Measurements from ENCODE around the gene POC1B. TPM values are rescaled to one million over a fixed set of nuclear protein-coding genes. Genes with fewer than 3 reads are reported as not detected.

The POC1B gene
- total and polyA plus RNA-seq, 10 donors = 10.5 to 47.3 (median 30.4) TPM

DNA sequence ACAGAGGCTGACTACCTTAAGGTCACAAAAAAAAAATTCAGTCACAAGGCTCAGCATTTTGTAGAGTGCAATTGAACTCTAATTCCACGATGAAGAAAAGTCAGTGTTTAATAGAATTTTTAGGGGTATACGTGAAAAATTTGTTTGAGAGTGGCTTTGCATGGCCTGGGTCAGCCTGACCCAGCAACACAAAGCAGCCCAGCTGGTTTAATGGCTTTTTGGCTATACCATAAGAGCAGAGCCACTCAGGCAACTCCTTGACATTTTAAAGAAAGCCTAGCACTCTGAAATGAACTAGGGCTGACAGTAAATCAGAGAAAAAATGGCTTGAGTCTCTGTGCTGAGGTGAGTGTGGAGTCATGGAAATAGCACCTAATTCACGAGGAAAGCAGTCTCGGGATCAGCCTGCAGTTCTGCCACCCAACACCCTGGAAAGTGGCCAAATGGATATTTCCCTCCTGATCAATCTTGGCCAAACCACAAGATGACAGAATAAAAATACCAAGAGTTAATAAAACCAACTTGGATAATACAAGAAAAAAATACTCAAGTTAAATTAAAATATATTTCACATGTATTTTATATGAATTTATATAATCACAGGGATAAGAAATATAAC, 60.8 kb downstream of the POC1B start:
- Histone ChIP-seq H3K9me3 (no peaks in the 10 kb centered on the region), H3K36me3 (peaks cover 0 to 29% (median 0%) of the 10 kb centered on the region in 6 donors), H3K27ac (no peak overlapping the region), H3K4me1 (peaks cover 23 to 63% (median 38%) of the 10 kb centered on the region in 6 donors), H3K27me3 (replicated peaks in 1 of 7) (no peaks in the 10 kb centered on the region), H3K4me3 (no peak overlapping the region)
- no peak for DNase-seq
- 58 to 93% (median 76%) methylated on average over 4 of the region's 4 CpGs for WGBS, 5 donors
- intact Hi-C loops (cut with DNase I; ENCODE audit: low total_unique reads) = loop anchor here (10.0 kb wide), 1 partner anchor 450 kb away; no protein-coding TSS in a partner anchor
- TF ChIP-seq POLR2AphosphoS5 (IDR thresholded peaks at IDR 0.05) (no peak), POLR2A (IDR thresholded peaks at IDR 0.05) (no peak)
- TF ChIP-seq, protein P1, sequence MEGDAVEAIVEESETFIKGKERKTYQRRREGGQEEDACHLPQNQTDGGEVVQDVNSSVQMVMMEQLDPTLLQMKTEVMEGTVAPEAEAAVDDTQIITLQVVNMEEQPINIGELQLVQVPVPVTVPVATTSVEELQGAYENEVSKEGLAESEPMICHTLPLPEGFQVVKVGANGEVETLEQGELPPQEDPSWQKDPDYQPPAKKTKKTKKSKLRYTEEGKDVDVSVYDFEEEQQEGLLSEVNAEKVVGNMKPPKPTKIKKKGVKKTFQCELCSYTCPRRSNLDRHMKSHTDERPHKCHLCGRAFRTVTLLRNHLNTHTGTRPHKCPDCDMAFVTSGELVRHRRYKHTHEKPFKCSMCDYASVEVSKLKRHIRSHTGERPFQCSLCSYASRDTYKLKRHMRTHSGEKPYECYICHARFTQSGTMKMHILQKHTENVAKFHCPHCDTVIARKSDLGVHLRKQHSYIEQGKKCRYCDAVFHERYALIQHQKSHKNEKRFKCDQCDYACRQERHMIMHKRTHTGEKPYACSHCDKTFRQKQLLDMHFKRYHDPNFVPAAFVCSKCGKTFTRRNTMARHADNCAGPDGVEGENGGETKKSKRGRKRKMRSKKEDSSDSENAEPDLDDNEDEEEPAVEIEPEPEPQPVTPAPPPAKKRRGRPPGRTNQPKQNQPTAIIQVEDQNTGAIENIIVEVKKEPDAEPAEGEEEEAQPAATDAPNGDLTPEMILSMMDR (IDR thresholded peaks at IDR 0.05 in 8 of 11, conservative IDR thresholded peaks at IDR 0.05 in 3 of 11) = no peak

DNA sequence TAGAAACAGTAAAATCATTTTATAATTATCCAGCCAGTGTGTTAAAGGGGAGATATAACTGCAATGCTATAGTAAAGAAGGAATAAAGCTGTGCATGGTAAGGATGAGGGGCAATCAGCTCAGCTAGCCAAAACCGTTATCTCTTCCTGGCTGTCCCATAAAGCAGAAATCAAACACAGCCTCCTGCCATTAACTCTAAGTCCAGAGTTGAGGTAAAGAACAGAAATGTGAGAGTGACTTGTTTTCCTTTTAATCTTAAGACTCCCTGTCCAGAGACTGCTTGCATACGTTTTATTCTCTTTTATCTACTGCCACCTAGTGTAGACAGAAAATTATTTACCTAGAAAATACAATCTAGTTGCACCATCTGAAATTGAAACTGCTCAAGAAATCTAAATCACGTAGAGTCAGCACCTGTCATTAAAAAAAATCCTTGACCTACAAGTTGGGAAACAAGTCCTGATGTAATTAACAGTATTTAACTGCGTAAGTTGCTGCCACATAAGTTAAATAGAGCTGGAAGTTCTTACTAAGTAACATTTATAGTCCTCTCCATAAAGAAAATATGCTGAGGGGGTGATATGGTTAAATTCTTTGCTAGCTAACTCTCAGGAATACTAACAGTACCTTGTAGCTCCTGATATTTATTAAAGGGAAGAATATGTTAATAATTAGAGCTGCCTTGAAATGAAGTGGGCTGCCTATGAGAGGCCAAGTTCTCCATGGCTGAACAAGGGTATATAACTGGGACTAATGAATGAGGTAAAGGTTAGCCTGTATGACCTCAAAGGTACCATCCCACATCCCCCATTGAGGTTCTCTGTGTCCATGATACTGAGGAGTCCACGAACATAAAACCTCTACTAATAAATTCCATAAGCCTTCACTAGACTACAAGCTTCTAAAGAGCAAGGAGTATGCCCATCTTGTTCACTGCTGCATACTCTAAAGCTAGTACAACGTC, 63.9 kb downstream of the POC1B start:
- H3K4me3 ChIP-seq = peak overlapping the region in 3 of 8 donors; percentile 0 to 36 (median 22)
- H3K27me3 ChIP-seq (replicated peaks in 1 of 7) = no peaks in the 10 kb centered on the region
- DNase-seq = no peak
- TF ChIP-seq, protein P1 (IDR thresholded peaks at IDR 0.05 in 8 of 11, conservative IDR thresholded peaks at IDR 0.05 in 3 of 11) = peak; percentile 16 to 88 (median 62)
- TF ChIP-seq POLR2AphosphoS5 (IDR thresholded peaks at IDR 0.05) (no peak), POLR2A (IDR thresholded peaks at IDR 0.05) (no peak)
- H3K27ac ChIP-seq = peak overlapping the region in 7 of 8 donors; percentile 64 to 76 (median 72)
- peaks cover under 1 to 38% (median 14%) of the 10 kb centered on the region in 6 donors for H3K4me1 ChIP-seq
- H3K36me3 ChIP-seq = peaks cover 0 to 33% (median 0%) of the 10 kb centered on the region in 6 donors
- intact Hi-C loops (cut with DNase I; ENCODE audit: low total_unique reads) = loop anchor here (2.0 to 10.0 kb wide), 2 partner anchors 413 to 447 kb away; no protein-coding TSS in a partner anchor
- WGBS, 5 donors = 20 to 28% (median 23%) methylated on average over 6 of the region's 6 CpGs
- H3K9me3 ChIP-seq = no peaks in the 10 kb centered on the region

DNA sequence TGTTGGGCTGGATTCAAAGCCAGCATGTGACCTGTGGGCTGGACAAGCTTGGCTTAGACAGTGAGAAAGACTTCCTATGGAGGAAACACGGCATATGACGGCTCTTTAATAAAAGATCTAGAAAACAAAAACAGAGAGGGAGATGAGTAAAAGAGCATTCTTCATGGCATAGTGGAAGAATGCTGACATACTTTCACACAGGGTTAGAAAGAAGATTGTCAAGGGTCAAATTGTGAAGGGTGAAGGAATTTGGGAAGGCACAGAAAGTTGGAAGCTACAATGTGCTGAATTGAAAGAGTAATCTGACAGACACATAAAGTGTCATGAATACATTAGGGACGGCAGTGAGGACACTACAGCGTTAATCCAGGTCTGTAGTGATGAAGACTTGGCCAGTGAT, 64.7 kb downstream of the POC1B start:
- Histone ChIP-seq H3K27ac (peak overlapping the region in 7 of 8 donors; percentile 64 to 76 (median 72)), H3K4me3 (peak overlapping the region in 3 of 8 donors; percentile 0 to 36 (median 22)), H3K36me3 (peaks cover 0 to 27% (median 0%) of the 10 kb centered on the region in 6 donors), H3K9me3 (no peaks in the 10 kb centered on the region), H3K4me1 (peaks cover 0 to 31% (median 14%) of the 10 kb centered on the region in 6 donors), H3K27me3 (replicated peaks in 1 of 7) (no peaks in the 10 kb centered on the region)
- 46 to 77% (median 60%) methylated on average over 4 of the region's 4 CpGs for WGBS, 5 donors
- no peak for DNase-seq
- intact Hi-C loops (cut with DNase I; ENCODE audit: low total_unique reads) = loop anchor here (2.0 to 10.0 kb wide), 2 partner anchors 412 to 446 kb away; no protein-coding TSS in a partner anchor
- TF ChIP-seq, protein P1 (IDR thresholded peaks at IDR 0.05 in 8 of 11, conservative IDR thresholded peaks at IDR 0.05 in 3 of 11) = no peak
- TF ChIP-seq POLR2AphosphoS5 (IDR thresholded peaks at IDR 0.05) (no peak), POLR2A (IDR thresholded peaks at IDR 0.05) (no peak)
